HG03280 (cell line): ENCODE measurements around the gene CDHR5.
"Not testable (repeated sequence)": the region's sequence is repeated elsewhere in the genome, so short reads cannot be mapped to it uniquely, and the experiment has no call there.

Experiments used
- ATAC-seq: cut with Tn5 transposase; IDR thresholded peaks from one replicate; pipeline ENCODE4 v1.9.1; 2021; ENCODE audit warnings: mild to moderate bottlenecking, moderate library complexity; ENCODE audit not compliant: unreplicated experiment

Gene CDHR5

DNA sequence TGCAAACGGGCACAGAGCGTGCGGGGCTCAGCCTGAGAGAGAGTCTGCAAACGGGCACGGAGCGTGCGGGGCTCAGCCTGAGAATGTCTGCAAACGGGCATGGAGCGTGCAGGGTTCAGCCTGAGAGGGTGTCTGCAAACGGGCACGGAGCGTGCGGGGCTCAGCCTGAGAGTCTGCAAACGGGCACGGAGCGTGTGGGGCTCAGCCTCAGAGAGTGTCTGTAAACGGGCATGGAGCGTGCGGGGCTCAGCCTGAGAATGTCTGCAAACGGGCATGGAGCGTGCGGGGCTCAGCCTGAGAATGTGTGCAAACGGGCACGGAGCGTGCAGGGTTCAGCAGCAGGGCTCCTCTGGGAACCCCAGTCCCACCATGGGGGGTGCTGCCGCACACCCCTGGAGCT lies 35.0 kb downstream of the CDHR5 start:
- no peak for ATAC-seq

DNA sequence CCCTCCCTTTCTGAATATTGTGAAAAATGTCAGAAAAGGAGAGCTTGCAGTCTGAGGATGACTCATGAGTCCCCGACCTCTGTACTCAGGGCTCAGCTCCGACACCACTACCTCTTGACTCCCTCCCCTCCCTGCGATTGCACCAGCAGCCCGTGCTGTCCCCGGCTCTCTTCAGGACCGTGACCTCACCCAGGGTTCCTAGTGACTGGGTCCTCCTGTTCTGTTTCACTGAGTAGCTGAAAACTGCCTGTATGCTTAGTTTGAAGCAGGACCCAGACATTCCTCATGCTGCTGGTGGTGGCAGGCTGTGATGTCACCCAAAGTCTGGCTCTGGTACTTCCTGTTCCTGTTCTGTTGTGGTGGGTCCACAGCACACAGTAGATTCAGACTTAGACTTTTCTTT lies 36.8 kb downstream of the CDHR5 start:
- no peak for ATAC-seq

DNA sequence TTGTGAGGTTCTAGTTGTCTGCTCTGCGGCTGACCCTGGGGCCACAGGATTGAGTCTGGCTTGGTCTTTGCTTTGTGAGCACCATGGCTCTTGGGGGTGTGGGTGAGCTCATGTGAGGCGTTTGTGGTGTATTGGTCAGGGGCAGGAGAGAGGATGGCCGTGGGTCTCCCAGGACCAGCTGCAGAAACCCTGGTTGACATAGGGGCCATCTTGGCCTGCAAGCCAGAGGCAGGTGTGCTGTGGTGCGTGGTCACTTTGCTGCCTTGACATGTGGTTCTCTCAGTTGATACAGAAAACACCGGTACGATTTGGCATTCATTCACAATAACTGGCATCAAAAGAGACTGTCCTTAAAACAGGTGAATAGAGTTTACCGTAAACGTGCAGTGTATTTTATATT lies 37.2 kb downstream of the CDHR5 start:
- ATAC-seq, result no peak

DNA sequence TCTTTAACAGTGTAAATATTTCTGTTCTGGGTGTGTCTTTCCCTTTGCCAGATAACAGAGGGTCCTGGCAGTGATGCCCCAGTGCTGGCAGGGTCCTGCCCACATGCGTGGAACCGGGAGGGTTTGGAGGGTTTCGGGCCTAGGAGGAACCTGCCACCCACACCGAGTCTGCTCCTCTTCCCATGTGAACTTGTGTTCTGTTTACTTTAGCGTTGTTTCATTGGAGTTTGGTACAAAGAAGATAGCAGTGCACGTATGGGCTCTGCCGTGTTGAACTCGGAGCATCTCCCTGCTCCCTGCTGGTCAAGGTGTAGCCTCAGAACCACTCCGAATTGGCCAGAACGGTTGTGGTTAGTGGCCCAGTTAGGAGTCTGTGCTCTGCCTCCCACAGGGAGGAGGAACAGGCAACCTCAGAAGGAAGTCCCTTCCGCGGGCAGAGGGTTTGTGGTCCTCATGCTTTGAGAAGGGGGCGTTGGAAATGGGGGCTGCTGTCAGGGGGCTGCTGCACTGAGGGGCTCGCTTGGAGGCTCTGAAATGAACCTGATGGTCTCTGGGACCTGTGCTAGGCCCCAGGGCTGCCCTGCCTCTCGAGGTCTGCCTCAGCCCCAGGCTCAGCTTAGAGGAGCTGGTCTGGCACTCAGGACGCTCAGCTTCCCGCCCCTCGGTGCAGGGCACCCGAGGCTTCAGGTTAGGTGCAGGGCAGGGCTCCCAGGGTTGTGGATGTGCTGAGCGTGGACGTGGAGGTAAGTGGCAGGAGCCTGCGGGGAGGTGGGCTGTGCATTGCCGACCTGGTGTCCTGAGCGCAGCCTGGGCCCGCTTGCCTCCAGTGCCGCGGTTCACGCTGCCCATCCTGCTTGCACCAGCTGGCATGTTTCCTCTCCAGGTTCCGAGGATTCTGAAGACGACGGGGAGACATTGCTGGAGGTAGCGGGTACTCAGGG lies 38.1 kb downstream of the CDHR5 start:
- ATAC-seq, result no peak

DNA sequence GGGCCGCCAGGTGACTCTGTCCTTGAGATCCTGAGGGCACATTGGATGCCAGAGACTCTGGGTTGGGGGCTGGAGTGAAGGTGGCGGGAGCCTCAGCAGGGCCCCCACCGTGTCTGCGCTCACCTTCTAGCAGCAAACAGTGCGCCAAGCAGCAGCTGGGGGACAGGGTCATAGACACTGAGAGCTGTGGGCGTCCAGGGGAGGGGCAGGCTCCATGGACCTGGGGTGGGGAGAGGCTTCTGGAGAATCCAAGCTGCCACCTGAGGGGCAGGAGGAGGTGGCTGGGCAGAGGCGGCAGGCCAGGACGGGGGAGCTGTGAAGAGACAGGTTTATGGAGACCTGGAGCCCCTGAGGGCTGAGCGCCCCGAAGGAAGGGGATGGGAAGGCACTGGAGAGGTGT lies 40.5 kb downstream of the CDHR5 start:
- ATAC-seq, result no peak

DNA sequence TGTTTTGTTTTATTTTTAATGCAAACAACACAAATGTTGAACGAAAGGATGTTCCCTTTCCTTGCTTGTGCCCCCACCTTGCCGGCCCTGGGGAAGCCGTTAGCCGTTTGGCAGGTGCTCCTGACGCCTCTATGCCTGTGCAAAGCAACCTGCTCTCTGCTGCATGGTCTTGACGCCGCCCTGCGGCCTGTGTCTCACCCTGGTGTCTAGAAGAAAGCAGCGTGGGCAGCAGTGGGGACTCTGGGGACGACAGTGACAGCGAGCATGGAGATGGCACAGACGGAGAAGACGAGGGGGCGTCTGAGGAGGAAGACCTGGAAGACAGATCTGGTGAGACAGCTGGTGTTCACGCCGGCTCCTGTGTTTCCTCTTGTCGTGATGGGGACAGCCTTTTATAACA lies 43.0 kb downstream of the CDHR5 start:
- ATAC-seq, result no peak

DNA sequence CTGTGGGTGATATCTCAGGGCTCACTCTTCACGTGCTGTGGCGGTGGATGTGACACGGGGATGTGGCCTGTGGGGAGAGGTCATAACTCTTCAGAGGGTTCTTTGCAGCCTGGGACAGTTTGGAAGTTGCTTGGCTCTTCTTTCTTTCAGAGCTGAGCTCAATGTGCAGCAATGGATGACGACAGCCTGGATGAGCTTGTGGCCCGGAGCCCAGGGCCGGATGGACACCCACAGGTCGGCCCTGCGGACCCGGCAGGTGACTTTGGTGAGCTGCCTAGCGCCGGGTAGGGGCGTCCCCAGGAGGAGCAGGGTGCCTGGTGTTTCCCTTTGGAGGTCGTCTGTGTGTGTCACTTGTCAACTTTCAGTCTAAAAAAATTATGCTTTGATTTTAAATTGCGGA lies 43.4 kb downstream of the CDHR5 start:
- no peak for ATAC-seq

DNA sequence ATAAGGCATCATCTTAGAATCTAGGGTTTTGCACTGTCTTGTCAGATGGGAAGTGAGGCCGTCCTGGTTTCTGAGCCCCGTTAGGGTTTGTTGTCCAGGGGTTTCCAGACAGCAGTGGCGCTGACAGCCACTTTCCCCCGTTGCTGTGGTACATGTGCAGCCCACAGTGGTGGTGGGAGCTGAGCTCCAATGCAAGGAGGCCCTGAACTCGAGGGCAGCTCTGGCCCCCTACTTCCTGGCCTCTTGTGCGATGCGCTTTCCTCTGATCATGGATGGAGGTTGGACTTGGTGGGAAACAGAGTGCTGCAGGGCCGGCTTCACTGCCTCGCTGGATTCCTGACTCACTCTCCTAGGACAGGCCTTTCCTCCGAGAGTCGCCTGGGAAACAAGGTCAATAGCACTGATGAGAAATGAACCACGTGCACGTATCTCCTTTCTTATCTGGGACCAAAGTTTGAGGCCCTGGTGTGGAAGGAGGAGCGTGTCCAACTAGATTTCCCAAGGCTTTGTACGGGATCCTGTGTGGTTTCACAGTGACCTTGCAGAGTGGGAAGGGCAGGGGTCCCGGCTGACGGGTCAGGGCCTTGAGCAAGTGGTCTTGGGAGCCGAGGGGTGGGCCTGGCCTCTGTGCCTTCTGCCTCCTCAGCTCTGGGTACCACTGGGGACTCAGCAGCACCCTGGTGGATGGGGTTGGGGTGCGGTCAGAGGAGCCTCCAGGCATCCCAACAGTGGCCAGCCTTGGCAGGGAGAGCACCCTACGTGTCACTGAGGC lies 44.7 kb downstream of the CDHR5 start:
- ATAC-seq, result no peak

DNA sequence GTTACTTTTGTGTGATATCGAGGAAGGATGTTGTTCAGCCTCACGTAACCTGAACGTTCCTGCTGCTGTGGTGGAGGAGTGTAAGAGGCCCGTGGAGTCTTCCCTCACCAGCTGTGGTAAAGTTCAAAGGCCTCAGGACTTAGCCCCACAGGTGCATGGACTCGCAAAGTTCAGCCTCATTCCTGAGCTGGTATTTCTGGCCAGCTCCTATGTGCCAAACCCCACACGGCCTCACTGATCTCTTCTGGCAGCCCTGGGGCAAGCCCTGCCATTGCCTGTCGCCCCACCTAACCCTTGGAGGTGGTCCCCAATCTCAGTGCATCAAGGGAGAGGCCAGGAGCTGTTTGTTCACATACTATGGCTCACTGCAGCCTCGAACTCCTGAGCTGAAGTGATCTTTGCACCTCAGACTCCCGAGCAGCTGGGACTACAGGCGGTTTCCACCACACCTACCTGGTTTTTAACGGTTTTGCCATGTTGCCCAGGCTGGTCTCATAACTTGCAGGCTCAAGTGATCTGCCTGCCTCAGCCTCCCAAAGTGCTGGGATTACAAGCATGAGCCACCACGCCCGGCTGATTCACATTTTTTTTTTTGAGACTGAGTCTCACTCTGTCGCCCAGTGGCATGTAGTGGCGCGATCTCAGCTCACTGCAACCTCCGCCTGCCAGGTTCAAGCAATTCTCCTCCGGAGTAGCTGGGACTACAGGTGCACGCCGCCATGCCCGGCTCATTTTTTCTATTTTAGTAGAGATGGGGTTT lies 46.3 kb downstream of the CDHR5 start:
- ATAC-seq, result no peak

DNA sequence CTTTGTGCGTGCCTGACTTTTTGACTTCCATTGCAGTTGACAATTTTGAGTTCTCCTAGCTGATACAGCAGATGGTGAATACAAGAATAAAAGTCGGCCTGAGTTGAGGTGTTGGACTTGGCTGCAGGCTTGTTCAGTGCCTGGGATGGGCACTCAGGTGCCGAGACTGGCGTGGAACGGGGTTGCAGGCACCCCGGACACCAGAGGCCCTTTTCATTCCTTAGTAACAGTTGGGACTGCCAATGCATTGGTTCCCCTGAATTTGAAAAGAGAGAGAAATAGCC lies 47.2 kb downstream of the CDHR5 start:
- ATAC-seq, result no peak

DNA sequence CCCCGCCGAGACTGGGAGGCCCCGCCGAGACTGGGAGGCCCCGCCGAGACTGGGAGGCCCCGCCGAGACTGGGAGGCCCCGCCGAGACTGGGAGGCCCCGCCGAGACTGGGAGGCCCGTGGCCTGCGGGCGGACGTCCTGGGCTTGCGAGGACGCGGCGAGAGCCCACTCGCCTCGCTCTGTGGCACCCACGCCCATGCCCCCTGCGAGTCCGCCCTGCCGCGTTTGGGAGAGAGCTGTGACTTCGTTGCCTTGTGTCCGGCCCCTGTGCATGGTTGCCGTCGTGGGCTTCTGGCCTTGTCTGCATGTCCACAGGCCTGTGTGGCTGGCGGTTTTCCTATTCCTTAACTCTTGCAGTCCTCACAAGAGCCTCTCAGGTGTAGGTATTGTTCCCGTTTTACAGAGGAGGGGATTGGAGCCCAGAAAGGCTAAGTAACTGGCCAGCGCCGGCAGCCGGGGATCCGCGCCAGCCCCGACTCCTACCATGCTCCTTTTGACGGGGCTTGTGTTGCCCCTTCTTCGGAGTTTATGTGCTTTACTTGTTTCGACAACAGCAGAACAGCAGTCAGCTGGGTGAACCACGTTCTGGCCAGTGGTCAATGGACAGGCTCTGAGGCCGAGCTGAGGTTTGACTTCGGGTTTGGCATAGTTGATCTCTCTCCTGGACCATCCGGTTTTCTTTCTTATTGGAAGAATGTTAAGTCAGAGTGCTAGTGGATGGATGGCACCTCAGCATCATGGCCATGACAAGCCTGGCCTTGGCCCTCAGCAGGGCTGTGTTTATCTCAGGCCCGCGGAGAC lies 47.7 kb downstream of the CDHR5 start:
- no peak for ATAC-seq

DNA sequence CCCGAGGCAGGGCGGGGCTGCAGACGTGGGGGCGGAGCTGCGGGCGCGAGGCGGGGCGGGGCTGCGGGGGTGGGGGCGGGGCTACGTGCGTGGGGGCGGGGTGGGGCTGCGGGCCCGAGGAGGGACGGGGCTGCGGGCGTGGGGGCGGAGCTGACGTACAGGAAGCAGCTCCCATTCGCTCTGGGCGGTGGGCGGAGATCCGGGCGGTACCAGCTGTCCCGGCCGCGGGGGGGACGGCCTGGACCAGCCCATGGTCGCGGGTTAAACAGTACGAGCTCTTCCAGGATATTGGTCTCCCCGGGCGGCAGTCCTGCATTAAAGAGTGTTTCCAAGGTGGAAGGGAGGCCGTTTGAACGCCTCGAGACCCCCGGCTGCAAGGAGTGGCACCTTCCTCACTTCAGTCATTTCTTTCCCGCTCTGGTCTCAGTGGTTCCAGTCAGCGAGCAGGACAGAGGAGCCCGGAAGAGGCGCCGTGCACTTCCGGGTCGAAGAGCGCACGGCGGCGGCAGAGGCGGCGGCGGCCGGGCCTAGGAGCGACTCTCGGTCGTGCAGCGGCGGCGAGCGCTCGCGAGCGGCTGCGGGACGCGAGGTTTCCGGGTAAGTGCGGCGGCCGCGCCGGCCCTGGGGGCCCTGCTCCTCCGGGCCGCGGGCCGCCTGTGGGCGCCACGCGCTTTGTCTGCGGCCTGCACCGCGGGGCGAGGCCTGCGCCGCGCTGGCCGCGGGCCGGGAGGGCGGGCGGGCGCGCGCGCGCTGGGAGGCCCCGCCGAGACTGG lies 48.6 kb downstream of the CDHR5 start, which contains the start of gene PHRF1:
PHRF1 (plus strand) TSS at position 475 of the 773 bp plus-strand sequence. CDS start 5,043 bp downstream, outside the sequence.
- peak; percentile 86 for ATAC-seq

DNA sequence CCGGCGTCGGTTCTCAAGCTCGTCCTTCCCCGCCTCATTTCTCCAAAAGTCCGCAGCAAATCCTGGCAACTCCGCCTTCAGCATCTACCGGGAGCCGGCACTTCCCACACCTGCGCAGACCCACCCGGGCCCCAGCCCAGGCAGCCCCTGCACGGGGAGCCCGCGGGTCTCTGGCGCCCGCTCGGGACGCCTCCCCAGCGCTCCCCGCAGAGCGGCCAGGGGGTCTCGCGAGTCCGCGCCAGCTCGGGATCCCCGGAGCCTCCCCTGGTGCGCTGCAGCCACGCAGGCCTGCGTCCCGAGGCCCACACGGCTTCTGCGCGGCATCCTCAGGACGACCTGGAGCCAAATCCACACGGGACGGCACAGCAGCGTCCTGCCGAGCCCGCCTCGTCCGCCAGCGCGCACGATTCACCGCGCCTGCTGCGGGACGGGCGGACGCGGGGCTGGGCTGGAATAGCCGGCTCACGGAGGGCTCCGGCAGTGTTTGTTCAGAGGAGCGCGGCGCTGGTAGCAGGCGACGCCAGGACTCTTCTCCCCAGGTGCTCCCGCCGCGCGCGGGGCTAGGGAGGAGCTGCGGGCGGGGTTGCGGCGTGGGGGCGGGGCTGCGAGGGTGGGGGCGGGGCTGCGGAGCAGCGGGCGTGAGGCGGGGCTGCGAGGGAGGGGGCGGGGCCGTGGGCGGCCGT lies 49.3 kb downstream of the CDHR5 start:
- ATAC-seq, result peak; percentile 39

DNA sequence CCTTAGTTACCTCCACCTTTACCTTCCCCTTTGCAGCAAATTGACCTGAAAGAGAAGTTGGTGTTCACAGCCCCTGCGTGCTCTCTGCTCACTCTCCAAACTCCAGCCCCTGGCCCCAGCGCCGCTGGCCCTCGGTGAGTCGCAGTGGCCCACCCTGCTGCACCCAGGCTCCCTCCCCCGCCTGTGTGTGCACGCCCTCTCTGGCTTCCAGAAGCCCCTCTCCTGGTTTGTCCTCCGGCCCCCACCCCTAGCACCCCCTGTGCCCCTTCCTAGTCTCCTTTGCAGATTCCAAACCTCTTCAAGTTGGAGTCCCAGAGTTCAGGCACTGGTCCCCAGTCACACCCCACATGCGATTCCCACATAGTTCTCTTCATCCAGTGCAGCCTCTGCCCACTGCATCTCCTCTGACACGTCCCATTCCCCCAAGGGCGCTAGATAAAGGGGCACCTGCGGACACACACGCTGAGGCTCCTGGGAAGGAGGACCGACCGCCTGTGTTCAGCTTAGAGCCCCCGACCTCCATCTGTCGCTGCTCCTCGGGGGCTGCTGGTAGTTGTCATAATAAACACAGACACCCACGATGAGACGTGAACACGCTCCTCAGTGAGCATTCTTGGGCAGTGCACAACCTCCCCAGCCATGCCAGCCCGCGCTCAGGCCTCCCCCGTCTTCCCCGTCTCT lies 50.0 kb downstream of the CDHR5 start:
- ATAC-seq, result no peak

DNA sequence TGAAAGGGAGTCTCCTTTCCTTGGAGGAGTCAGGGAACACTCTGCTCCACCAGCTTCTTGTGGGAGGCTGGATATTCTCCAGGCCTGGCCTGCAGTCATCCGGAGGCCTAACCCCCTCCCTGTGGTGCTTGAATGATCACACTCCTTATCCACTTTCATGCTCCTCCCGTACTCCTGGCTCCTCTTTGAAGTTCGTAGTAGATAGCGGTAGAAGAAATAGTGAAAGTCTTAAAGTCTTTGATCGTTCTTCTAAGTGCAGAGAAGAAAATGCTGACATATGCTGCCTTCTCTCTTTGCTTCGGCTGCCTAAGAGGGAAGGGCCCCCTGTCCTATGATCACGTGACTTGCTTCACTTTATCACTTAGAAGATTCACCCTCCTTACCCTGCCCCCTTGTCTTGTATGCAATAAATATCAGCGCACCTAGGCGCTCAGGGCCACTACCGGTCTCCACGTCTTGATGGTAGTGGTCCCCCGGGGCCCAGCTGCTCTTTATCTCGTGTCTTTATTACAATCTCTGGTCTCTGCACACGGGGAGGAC lies 50.7 kb downstream of the CDHR5 start:
- ATAC-seq, result not testable (repeated sequence)

DNA sequence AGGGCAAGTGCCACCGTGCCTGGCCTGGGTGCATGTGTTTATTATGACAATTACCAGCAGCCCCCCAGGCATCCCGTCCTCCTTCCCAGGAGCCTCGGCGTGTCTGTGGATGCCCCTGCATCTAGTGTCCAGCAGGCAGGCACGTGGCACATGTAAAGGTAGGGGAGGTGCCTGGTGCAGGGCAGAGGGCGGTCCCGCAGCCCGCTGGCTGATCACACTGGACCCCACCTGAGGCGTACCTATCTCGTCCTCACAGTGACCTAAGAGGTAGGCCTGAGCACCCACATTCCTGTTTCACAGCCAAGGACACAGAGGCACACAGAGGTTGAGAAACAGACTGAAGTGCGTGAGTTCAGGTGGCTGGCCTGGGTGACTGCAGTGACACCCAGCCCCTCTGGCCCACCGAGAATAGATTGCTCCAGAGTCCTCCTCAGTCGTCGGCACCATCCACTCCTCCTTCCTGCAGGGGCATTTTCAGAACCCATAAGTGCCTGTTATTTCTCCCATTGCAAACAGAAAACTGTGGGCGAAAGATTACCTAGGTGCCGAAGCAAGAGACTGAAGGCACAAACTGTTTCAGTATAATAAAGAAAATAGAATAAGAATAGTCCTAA lies 51.5 kb downstream of the CDHR5 start:
- ATAC-seq, result no peak

DNA sequence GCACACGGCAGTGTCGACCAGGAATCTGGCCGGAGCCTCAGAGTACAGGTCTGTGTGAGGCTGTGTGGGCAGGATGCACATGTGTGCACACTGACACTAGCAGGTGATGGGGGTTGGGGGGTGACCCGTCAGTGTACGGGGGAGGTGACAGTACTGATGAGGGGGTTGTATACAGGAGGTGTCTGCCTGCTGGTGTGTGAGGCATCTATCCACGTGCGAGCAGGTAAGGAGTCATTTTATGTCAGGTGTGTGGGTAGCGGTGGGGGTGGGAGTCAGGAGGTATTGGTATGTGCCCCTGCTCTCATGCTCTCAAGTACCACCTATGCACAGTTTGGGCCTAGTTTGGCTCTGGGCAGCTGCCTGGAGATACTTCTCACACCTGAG lies 53.0 kb downstream of the CDHR5 start:
- ATAC-seq, result no peak
